ENCODE data around the gene ROBO3.

GRCh38 chr11:124916370-124916710 is 51.1 kb downstream of the ROBO3 start:
- TF ChIP-seq CTCF (IDR thresholded peaks at IDR 0.05) (no peak), EP300 (IDR thresholded peaks at IDR 0.05; ENCODE audit: low read depth) (no peak), POLR2A (IDR thresholded peaks at IDR 0.05) (no peak)

All from transverse colon (tissue), 3 donors.